Immature natural killer cell (primary cell): ENCODE data around the gene NR1D1. TPM values are rescaled to one million over a fixed set of nuclear protein-coding genes. Genes with fewer than 3 reads are reported as not detected.
A peak's percentile ranks its signal among the peaks of the same experiment; 100 is the strongest.

Experiments
- DNase-seq, 3 donors: peaks; one replicate each; pipeline ENCODE4 v3.0.0; 2022; ENCODE audit warnings: mixed read lengths in 1 of 3
- H3K27ac Mint-ChIP-seq, 6 donors: one replicate each; pipeline ENCODE4 v1.8.0; 2020; ENCODE audit warnings: mixed read lengths in 6 of 6, mild to moderate bottlenecking in 5 of 6, inconsistent platforms in 4 of 6, moderate library complexity in 3 of 6
- H3K27me3 Mint-ChIP-seq, 3 donors: one replicate each; pipeline ENCODE4 v1.8.0; 2020 to 2021; ENCODE audit warnings: low read depth in 3 of 3, mild to moderate bottlenecking in 3 of 3, mixed read lengths in 3 of 3, moderate library complexity in 3 of 3, inconsistent platforms in 1 of 3
- H3K36me3 Mint-ChIP-seq, 3 donors: one replicate each; pipeline ENCODE4 v1.8.0; 2020; ENCODE audit warnings: mixed read lengths in 3 of 3, inconsistent platforms in 2 of 3, mild to moderate bottlenecking in 2 of 3
- H3K4me1 Mint-ChIP-seq, 2 donors: one replicate each; pipeline ENCODE4 v1.8.0; 2020; ENCODE audit warnings: inconsistent platforms in 2 of 2, mild to moderate bottlenecking in 2 of 2, mixed read lengths in 2 of 2, moderate library complexity in 1 of 2
- H3K4me3 Mint-ChIP-seq, 5 donors: one replicate each; pipeline ENCODE4 v1.8.0; 2020; ENCODE audit warnings: mild to moderate bottlenecking in 5 of 5, mixed read lengths in 5 of 5, inconsistent platforms in 3 of 5, moderate library complexity in 3 of 5
- H3K9me3 Mint-ChIP-seq, 6 donors: one replicate each; pipeline ENCODE4 v1.8.0; 2020; ENCODE audit warnings: mild to moderate bottlenecking in 6 of 6, mixed read lengths in 6 of 6, inconsistent platforms in 4 of 6, moderate library complexity in 3 of 6
- polyA plus RNA-seq, 3 donors: library from polyadenylated mRNA; unstranded; fragments of 300-500 nt; fragmentation: Illumina TruSeq; gene quantifications; one replicate each; pipeline ENCODE4 v1.2.3, GENCODE V29; 2021

Gene NR1D1
- polyA plus RNA-seq, 3 donors from 2014 or later = 0.49 to 2.8 TPM; not detected in 1

- Mint-ChIP-seq H3K4me1 (peaks cover 34 to 44% of the 10 kb centered on the region in 2 donors), H3K9me3 (no peaks in the 10 kb centered on the region)
- DNase-seq = peak; percentile 32 to 47 (median 45)
Observed at GRCh38 chr17:40122136-40122998, 22.0 kb upstream of the NR1D1 start.

GRCh38 chr17:40121181-40122135 lies 21.1 kb upstream of the NR1D1 start, which contains the start of gene MSL1:
Gene MSL1 (plus strand): TSS chr17:40121971. CDS start chr17:40122613, 642 bp downstream.
- peak within 1 kb of the TSS; percentile 80 to 89 (median 81) for H3K4me3 Mint-ChIP-seq
- peaks cover 5 to 11% (median 5%) of the 10 kb centered on the region in 3 donors for H3K36me3 Mint-ChIP-seq
- H3K4me1 Mint-ChIP-seq = peaks cover 33 to 44% of the 10 kb centered on the region in 2 donors
- no peaks in the 10 kb centered on the region for H3K9me3 Mint-ChIP-seq
- peak within 1 kb of the TSS; percentile 26 to 88 (median 82) for H3K27ac Mint-ChIP-seq
- peaks cover 3 to 10% (median 4%) of the 10 kb centered on the region in 3 donors for H3K27me3 Mint-ChIP-seq
- DNase-seq = peak; percentile 87 to 88 (median 87)

More at GRCh38 chr17:40122136-40122998, 22.0 kb upstream of the NR1D1 start:
- Mint-ChIP-seq H3K4me3 (peak overlapping the region in 3 of 5 donors; percentile 81 to 89 (median 83)), H3K27me3 (peaks cover 3 to 12% (median 4%) of the 10 kb centered on the region in 3 donors), H3K36me3 (peaks cover 8 to 11% (median 8%) of the 10 kb centered on the region in 3 donors), H3K27ac (peak overlapping the region in 1 of 6 donors; percentile 85)

GRCh38 chr17:40115101-40115436 lies 14.7 kb upstream of the NR1D1 start:
- Mint-ChIP-seq H3K36me3 (peaks cover 0 to 6% (median 0%) of the 10 kb centered on the region in 3 donors), H3K4me1 (peaks cover 37 to 40% of the 10 kb centered on the region in 2 donors), H3K27me3 (peaks cover 8 to 14% (median 8%) of the 10 kb centered on the region in 3 donors), H3K4me3 (no peak overlapping the region), H3K9me3 (no peaks in the 10 kb centered on the region), H3K27ac (no peak overlapping the region)
- DNase-seq = no peak

GRCh38 chr17:40113907-40114245 lies 13.5 kb upstream of the NR1D1 start:
- Mint-ChIP-seq H3K27me3 (peaks cover 8 to 14% (median 8%) of the 10 kb centered on the region in 3 donors), H3K4me1 (peaks cover 49 to 51% of the 10 kb centered on the region in 2 donors), H3K4me3 (peak overlapping the region; percentile 81 to 91 (median 83)), H3K27ac (peak overlapping the region in 5 of 6 donors; percentile 44 to 94 (median 71)), H3K36me3 (peaks cover 0 to 6% (median 0%) of the 10 kb centered on the region in 3 donors), H3K9me3 (no peaks in the 10 kb centered on the region)
- no peak for DNase-seq

- H3K27me3 Mint-ChIP-seq = peaks cover 8 to 16% (median 8%) of the 10 kb centered on the region in 3 donors
- H3K4me1 Mint-ChIP-seq = peaks cover 54 to 55% of the 10 kb centered on the region in 2 donors
- H3K27ac Mint-ChIP-seq = peak overlapping the region; percentile 71 to 96 (median 89)
- peaks cover 0 to 3% (median 0%) of the 10 kb centered on the region in 3 donors for H3K36me3 Mint-ChIP-seq
- peak; percentile 88 to 91 (median 90) for DNase-seq
- peak overlapping the region; percentile 81 to 91 (median 83) for H3K4me3 Mint-ChIP-seq
- H3K9me3 Mint-ChIP-seq = no peaks in the 10 kb centered on the region
Observed at GRCh38 chr17:40113110-40113906, 12.9 kb upstream of the NR1D1 start.

GRCh38 chr17:40112718-40113109 lies 12.3 kb upstream of the NR1D1 start:
- H3K9me3 Mint-ChIP-seq = no peaks in the 10 kb centered on the region
- peaks cover 60 to 61% of the 10 kb centered on the region in 2 donors for H3K4me1 Mint-ChIP-seq
- no peak for DNase-seq
- no peaks in the 10 kb centered on the region for H3K36me3 Mint-ChIP-seq
- peak overlapping the region in 4 of 5 donors; percentile 81 to 91 (median 86) for H3K4me3 Mint-ChIP-seq
- peak overlapping the region; percentile 71 to 96 (median 90) for H3K27ac Mint-ChIP-seq
- peaks cover 8 to 21% (median 13%) of the 10 kb centered on the region in 3 donors for H3K27me3 Mint-ChIP-seq

- Mint-ChIP-seq H3K27me3 (peaks cover 10 to 21% (median 13%) of the 10 kb centered on the region in 3 donors), H3K4me1 (peaks cover 65 to 66% of the 10 kb centered on the region in 2 donors), H3K4me3 (peak overlapping the region in 3 of 5 donors; percentile 2 to 75 (median 73)), H3K9me3 (no peaks in the 10 kb centered on the region), H3K36me3 (no peaks in the 10 kb centered on the region), H3K27ac (peak overlapping the region; percentile 65 to 96 (median 90))
- DNase-seq = no peak
Observed at GRCh38 chr17:40112191-40112711, 11.9 kb upstream of the NR1D1 start.

- DNase-seq = peak; percentile 67 to 73 (median 71)
- Mint-ChIP-seq H3K4me3 (peak overlapping the region; percentile 65 to 77 (median 73)), H3K4me1 (peaks cover 73% of the 10 kb centered on the region in 2 donors), H3K27me3 (peaks cover 13 to 21% (median 14%) of the 10 kb centered on the region in 3 donors), H3K9me3 (no peaks in the 10 kb centered on the region), H3K27ac (peak overlapping the region; percentile 65 to 99 (median 94)), H3K36me3 (no peaks in the 10 kb centered on the region)
Observed at GRCh38 chr17:40111221-40112128, 11.1 kb upstream of the NR1D1 start.

DNA sequence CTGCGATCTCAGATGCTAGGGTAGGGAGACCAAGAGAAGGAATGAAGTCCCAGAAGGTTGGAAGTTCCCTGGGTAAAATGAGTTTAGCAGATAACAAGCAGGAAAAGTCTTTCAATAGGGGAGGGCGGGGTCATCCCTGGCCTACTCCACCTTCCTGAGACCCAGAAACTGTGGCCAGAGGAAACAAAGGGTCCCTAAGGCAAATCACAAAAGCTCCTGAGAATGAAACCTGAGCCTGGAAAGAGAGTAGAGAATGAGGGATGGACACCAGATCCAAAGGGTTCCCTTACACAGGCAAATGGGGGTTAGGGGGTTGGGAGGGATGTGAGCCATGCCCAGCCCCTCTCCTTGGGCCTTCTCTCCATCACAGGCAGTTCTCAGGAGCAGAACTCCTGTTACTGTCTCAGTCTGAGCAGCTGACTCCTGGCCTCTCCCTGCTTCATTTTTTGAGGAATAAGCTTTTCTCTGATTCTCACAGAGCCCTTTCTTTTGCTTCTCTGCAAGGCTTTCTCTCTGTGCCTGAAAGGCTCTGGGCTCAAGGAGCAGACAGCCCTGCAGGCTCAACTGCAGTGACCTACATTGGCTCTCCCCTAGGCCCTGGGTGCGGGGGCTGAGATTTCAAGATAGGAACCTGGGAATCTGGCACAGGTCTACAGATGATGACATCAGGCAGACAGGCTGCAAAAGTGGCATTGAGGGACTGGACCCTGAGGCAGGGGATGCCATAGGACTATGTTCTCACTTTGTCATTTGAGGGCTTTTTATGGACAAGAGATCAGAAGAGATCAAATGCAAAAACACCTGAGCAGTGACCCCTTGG lies 9.8 kb upstream of the NR1D1 start:
- no peaks in the 10 kb centered on the region for H3K9me3 Mint-ChIP-seq

GRCh38 chr17:40108970-40109824 lies 8.8 kb upstream of the NR1D1 start:
- Mint-ChIP-seq H3K36me3 (no peaks in the 10 kb centered on the region), H3K27ac (peak overlapping the region; percentile 86 to 99 (median 97)), H3K9me3 (no peaks in the 10 kb centered on the region), H3K27me3 (peaks cover 14 to 17% (median 16%) of the 10 kb centered on the region in 3 donors), H3K4me3 (peak overlapping the region in 4 of 5 donors; percentile 34 to 47 (median 40)), H3K4me1 (peaks cover 95 to 96% of the 10 kb centered on the region in 2 donors)
- DNase-seq = no peak

More for the DNA sequence above, 9.8 kb upstream of the NR1D1 start:
- Mint-ChIP-seq H3K4me1 (peaks cover 85 to 86% of the 10 kb centered on the region in 2 donors), H3K27ac (peak overlapping the region; percentile 65 to 99 (median 94)), H3K27me3 (peaks cover 13 to 17% (median 14%) of the 10 kb centered on the region in 3 donors), H3K4me3 (peak overlapping the region in 4 of 5 donors; percentile 26 to 75 (median 53)), H3K36me3 (no peaks in the 10 kb centered on the region)
- no peak for DNase-seq
